DND-41 (cell line): ENCODE measurements around the gene PPP3CA.
A peak's percentile ranks its signal among the peaks of the same experiment; 100 is the strongest.

Experiments used
- ATAC-seq: fragments of 200-7000 bp; cut with Tn5 transposase; 3 replicates; pipeline ENCODE4 v1.9.1; 2021; ENCODE audit warnings: low read depth; ENCODE audit not compliant: insufficient read depth
- DNase-seq: peaks from one replicate; pipeline ENCODE4 v3.0.0-alpha.2; 2020
- H2AFZ ChIP-seq: 2 replicates; pipeline ENCODE4 v1.6.0; 2012; ENCODE audit warnings: low read depth, low read length
- H3K27ac ChIP-seq: 2 replicates; pipeline ENCODE4 v1.5.1; 2012; ENCODE audit warnings: low read length, inconsistent platforms
- H3K27me3 ChIP-seq: fragments of 200-600 bp; sonication (generic); 2 replicates; pipeline ENCODE4 v1.6.0; 2012; ENCODE audit warnings: low read length, mild to moderate bottlenecking, inconsistent platforms; ENCODE audit not compliant: insufficient read depth, poor library complexity
- H3K36me3 ChIP-seq: 2 replicates; pipeline ENCODE4 v1.5.1; 2012; ENCODE audit warnings: low read length, inconsistent platforms; ENCODE audit not compliant: insufficient read depth
- H3K4me1 ChIP-seq: 2 replicates; pipeline ENCODE4 v1.5.1; 2012; ENCODE audit warnings: mild to moderate bottlenecking, low read length; ENCODE audit not compliant: insufficient read depth
- H3K4me2 ChIP-seq: 2 replicates; pipeline ENCODE4 v1.6.0; 2012; ENCODE audit warnings: mild to moderate bottlenecking, moderate library complexity, low read length, inconsistent platforms; ENCODE audit not compliant: insufficient read depth
- H3K4me3 ChIP-seq, 2 experiments: fragments of 200-600 bp in 1 of 2; shearing (Covaris generic) in 1 of 2; 2 replicates each; pipeline ENCODE4 v1.5.1; 2012 to 2016; ENCODE audit warnings: inconsistent platforms in 2 of 2, low read length in 2 of 2, mild to moderate bottlenecking in 2 of 2, low read depth in 1 of 2, moderate library complexity in 1 of 2
- H3K79me2 ChIP-seq: 2 replicates; pipeline ENCODE4 v1.6.0; 2012; ENCODE audit warnings: low read length, inconsistent platforms; ENCODE audit not compliant: insufficient read depth
- H3K9ac ChIP-seq: 2 replicates; pipeline ENCODE4 v1.6.0; 2012; ENCODE audit warnings: low read depth, mild to moderate bottlenecking, inconsistent platforms, low read length, moderate library complexity
- H3K9me3 ChIP-seq: 2 replicates; pipeline ENCODE4 v1.5.1; 2012; ENCODE audit warnings: low read length, moderate library complexity, mild to moderate bottlenecking, inconsistent platforms; ENCODE audit not compliant: insufficient read depth, severe bottlenecking
- H4K20me1 ChIP-seq: 2 replicates; pipeline ENCODE4 v1.6.0; 2012; ENCODE audit warnings: low read length; ENCODE audit not compliant: insufficient read depth
- EZH2 ChIP-seq: IDR thresholded peaks from 3 replicates; pipeline ENCODE4 v1.6.1; 2012; ENCODE audit warnings: borderline replicate concordance, low read depth, mild to moderate bottlenecking, moderate library complexity, low read length, inconsistent platforms; ENCODE audit not compliant: severe bottlenecking
- TF ChIP-seq, protein P1 (sequence below): IDR thresholded peaks from 2 replicates; pipeline ENCODE4 v1.5.1; 2012; ENCODE audit warnings: borderline replicate concordance, low read length, moderate library complexity, mild to moderate bottlenecking; ENCODE audit not compliant: poor library complexity, severe bottlenecking; ENCODE audit errors: extremely low read depth

Gene PPP3CA

DNA sequence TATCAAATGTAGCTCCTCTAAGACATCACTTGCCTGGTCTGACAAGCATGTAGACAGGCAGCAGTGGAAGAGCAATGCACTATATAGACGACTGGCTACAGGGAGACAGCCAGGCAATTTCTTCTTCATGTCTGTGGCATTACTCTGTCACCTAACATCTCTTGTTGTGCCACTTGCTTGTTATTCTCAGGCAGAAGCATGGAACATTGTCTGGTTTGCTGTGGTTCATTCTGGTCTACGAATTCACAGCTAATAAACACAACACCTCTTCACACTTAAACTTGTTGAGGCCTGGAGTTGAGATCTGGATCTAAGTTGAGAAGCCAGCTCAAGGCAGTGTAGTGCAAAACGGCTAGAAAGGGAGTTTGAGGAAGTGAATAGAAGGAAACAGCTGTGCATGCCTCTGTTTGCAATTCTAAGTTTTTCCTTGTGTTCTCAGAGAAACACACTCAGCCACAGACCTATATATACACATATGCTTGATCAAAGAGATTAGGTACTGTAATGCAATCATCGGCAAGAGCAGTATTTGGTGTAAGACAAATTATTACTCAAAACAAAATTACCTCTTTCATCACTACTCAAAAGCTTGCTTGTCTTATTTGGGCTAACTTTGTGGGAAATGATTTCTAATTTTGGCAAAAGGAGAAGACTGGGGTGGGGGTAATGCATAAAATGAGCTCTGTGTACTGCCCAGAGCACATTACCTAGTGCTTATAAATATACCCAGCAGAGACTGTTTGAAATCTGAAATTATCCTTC, 243.8 kb downstream of the PPP3CA start:
- Histone ChIP-seq H3K27me3 (no peaks in the 10 kb centered on the region), H3K79me2 (0 out of 2 replicates have a peak, but pooled peaks cover 3% of the 10 kb centered on the region), H3K4me3 (peak overlapping the region in 1 of 2 experiments; percentile 11; a peak in 1 of 4 replicates), H3K36me3 (peaks cover 9% of the 10 kb centered on the region; the same call in 1 of the 2 replicates), H3K27ac (peak overlapping the region; percentile 79), H3K4me2 (peak overlapping the region; percentile 46), H3K9me3 (no peaks in the 10 kb centered on the region), H3K4me1 (peaks cover 34% of the 10 kb centered on the region), H4K20me1 (no peaks in the 10 kb centered on the region), H2AFZ (peak overlapping the region; percentile 32; the same call in 1 of the 2 replicates), H3K9ac (peak overlapping the region; percentile 31)
- peak; percentile 56 for DNase-seq
- TF ChIP-seq, protein P1, sequence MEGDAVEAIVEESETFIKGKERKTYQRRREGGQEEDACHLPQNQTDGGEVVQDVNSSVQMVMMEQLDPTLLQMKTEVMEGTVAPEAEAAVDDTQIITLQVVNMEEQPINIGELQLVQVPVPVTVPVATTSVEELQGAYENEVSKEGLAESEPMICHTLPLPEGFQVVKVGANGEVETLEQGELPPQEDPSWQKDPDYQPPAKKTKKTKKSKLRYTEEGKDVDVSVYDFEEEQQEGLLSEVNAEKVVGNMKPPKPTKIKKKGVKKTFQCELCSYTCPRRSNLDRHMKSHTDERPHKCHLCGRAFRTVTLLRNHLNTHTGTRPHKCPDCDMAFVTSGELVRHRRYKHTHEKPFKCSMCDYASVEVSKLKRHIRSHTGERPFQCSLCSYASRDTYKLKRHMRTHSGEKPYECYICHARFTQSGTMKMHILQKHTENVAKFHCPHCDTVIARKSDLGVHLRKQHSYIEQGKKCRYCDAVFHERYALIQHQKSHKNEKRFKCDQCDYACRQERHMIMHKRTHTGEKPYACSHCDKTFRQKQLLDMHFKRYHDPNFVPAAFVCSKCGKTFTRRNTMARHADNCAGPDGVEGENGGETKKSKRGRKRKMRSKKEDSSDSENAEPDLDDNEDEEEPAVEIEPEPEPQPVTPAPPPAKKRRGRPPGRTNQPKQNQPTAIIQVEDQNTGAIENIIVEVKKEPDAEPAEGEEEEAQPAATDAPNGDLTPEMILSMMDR = no peak
- no peak for TF ChIP-seq EZH2
- peak; percentile 94 for ATAC-seq

DNA sequence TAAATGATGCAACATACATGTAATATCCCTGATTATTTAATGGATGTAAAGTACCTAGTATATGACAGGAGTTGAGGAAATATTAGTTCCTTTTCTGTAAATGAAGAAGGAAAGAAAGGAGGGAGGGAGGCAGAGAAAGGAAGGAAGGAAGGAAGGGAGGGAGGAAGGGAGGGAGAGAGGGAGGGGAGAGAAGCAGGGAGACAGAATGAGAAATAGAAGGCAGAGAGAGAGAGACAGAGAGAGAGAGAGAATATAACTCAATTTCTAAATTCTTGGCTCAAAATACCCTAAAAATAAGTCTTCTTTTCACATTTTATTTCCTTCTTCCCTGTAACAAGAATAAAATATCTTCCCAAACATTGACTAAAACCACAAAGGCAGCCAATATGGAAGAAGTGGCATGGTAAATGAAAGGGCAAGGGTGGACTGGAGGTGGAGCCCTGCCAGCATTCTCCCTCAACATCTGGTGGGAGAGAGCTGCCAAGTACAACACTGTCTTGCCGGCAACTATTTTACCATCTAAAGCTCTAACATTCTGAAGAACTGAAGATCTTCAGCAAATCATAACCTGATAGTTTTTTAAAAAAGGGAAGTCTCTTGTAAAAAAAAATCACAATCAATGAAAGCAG, 245.1 kb downstream of the PPP3CA start:
- Histone ChIP-seq H3K9me3 (no peaks in the 10 kb centered on the region), H4K20me1 (no peaks in the 10 kb centered on the region), H3K36me3 (peaks cover 9% of the 10 kb centered on the region; the same call in 1 of the 2 replicates), H3K4me1 (peaks cover 34% of the 10 kb centered on the region), H3K27me3 (no peaks in the 10 kb centered on the region), H2AFZ (no peak overlapping the region), H3K4me3 (no peak overlapping the region), H3K9ac (no peak overlapping the region), H3K4me2 (no peak overlapping the region), H3K79me2 (0 out of 2 replicates have a peak, but pooled peaks cover 3% of the 10 kb centered on the region), H3K27ac (no peak overlapping the region)
- TF ChIP-seq, protein P1 = no peak
- no peak for TF ChIP-seq EZH2
- DNase-seq (no peak), ATAC-seq (no peak)

DNA sequence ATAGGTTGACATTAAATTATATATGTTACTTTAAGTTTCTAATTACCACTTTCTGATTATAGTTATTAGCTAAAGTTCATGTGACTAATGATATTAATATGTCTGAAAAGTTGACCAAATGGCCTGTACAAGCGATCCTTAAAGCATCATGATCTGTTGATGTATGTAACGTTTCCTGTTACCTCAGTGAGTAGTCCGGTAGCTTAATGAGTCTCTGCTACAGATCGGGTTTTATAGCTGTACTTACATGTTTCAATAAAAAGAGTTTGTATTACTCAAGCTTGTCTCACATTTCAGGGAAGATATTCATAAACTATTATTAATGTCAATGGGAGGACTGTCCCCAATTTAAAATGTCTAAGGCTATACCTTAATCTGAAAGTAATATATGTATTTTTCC, 246.3 kb downstream of the PPP3CA start:
- peaks cover 9% of the 10 kb centered on the region; the same call in 1 of the 2 replicates for H3K36me3 ChIP-seq
- H3K4me1 ChIP-seq = peaks cover 34% of the 10 kb centered on the region
- no peak overlapping the region for H3K4me3 ChIP-seq
- no peaks in the 10 kb centered on the region for H3K27me3 ChIP-seq
- H3K9ac ChIP-seq = no peak overlapping the region
- no peak overlapping the region for H2AFZ ChIP-seq
- DNase-seq = no peak
- H3K79me2 ChIP-seq = 0 out of 2 replicates have a peak, but pooled peaks cover 3% of the 10 kb centered on the region
- H3K9me3 ChIP-seq = no peaks in the 10 kb centered on the region
- TF ChIP-seq, protein P1 = no peak
- TF ChIP-seq EZH2 = no peak
- H3K27ac ChIP-seq = no peak overlapping the region
- no peak for ATAC-seq
- no peaks in the 10 kb centered on the region for H4K20me1 ChIP-seq
- H3K4me2 ChIP-seq = no peak overlapping the region
